HG03103 (cell line): ENCODE results near the gene ING2.
"Not testable (repeated sequence)": the region's sequence is repeated elsewhere in the genome, so short reads cannot be mapped to it uniquely, and the experiment has no call there.

Experiments
- ATAC-seq: cut with Tn5 transposase; IDR thresholded peaks from one replicate; pipeline ENCODE4 v1.9.1; 2021; ENCODE audit warnings: low read depth; ENCODE audit not compliant: unreplicated experiment

ING2 gene, protein sequence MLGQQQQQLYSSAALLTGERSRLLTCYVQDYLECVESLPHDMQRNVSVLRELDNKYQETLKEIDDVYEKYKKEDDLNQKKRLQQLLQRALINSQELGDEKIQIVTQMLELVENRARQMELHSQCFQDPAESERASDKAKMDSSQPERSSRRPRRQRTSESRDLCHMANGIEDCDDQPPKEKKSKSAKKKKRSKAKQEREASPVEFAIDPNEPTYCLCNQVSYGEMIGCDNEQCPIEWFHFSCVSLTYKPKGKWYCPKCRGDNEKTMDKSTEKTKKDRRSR

DNA sequence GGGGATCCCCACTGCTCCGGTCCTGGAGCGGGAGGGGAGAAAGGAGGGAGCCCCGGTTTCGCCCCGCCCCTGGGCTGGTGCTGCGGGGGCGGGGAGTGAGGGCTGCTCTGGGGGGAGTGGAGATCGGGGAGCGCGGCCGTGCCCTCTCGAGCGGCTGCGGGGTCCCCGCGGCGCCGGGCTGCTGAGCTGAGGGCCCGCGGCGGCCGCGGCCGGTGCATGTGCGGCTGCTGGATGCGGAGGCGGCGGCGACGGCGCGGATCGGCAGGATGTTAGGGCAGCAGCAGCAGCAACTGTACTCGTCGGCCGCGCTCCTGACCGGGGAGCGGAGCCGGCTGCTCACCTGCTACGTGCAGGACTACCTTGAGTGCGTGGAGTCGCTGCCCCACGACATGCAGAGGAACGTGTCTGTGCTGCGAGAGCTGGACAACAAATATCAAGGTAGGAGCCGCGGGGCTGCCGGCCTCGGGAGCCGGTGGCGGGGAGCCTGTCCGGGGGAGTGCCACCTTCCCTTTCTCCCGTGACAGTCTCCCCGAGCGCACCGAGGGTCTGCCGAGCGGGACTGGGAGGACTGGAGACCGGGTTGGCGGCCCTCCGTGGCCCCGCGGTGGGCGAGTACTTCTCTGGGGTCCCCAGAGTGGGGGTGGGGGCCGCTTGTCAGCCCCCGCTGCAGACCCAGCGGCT is at the start of gene ING2:
Gene ING2, plus strand, starts transcription at position 129 of the 681 bp plus-strand sequence. Its CDS starts 138 bp downstream, at position 267.
- peak; percentile 38 for ATAC-seq

GRCh38 chr4:183455431-183456195 is 49.2 kb upstream of the ING2 start:
- no peak for ATAC-seq

DNA sequence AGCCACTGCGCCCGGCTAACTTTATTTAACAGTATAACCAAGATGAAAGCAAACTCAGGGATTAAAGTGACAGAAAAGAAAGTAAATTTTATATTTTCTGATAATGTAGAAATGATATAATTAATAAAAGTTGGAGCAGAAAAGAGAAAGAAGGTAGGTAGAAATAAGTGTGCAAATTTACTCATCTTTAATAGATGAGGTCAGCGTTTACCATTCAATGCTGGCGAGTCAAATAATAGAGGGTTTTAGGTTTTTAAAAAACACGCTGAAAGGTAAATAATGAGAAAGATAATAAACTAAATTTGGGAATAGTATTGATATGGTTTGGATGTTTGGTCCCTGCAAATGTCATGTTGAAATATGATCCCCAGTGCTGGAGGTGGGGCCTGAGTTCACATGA is 46.9 kb upstream of the ING2 start:
- ATAC-seq: no peak

- ATAC-seq: not testable (repeated sequence)
These were observed 40.8 kb upstream of the ING2 start for GRCh38 chr4:183463903-183464619.

DNA sequence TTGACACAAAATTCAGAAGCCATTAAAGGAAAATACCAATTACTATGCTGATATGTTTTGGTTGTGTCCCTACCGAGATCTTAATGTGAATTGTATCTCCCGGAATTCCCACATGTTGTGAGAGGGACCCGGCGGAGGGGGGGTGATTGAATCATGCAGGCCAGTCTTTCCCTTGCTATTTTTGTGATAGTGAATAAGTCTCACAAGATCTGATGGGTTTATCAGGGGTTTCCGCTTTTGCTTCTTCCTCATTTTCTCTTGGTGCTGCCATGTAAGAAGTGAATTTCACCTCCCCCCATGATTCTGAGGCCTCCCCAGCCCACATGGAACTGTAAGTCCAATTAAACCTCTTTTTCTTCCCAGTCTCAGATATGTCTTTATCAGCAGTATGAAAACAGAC is 39.0 kb upstream of the ING2 start:
- ATAC-seq: not testable (repeated sequence)

DNA sequence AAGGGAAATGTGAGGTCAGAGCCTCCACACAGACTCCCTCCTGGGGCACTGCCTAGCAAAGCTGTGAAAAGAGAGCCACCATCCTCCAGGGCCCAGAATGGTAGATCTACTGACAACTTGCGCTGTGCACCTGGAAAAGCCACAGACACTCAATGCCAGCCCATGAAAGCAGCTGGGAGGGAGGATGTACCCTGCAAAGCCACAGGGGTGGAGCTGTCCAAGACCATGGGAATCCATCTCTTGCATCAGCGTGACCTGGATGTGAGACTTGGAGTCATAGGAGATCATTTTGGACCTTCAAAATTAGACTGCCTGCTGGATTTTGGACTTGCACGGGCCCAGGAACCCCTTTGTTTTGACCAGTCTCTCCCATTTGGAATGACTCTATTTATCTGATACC is 37.6 kb upstream of the ING2 start:
- ATAC-seq: no peak

- no peak for ATAC-seq
These were observed 36.4 kb upstream of the ING2 start for GRCh38 chr4:183468210-183469095.

- no peak for ATAC-seq
These were observed 35.6 kb upstream of the ING2 start for GRCh38 chr4:183469285-183469684.

- no peak for ATAC-seq
These were observed 34.9 kb upstream of the ING2 start for GRCh38 chr4:183469936-183470335.

DNA sequence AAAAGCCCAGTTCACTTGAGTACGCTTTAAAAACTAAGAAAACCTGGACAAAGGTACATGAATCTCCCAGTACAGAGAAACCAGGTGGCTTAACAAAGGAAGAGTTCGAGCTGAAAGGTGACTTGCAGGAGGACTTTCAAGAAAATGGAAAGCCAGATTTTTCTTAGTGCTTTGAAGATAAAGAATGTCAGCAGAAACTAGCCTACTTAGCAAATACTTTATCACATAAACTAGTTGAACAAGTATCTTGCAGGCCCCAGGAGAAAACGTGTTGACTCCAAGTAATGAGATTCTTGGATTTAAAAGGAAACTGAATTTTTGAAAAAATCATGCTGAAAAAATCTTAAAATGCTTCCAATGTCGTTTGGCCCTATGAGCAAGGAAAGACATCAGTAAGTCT is 34.0 kb upstream of the ING2 start:
- ATAC-seq: no peak

DNA sequence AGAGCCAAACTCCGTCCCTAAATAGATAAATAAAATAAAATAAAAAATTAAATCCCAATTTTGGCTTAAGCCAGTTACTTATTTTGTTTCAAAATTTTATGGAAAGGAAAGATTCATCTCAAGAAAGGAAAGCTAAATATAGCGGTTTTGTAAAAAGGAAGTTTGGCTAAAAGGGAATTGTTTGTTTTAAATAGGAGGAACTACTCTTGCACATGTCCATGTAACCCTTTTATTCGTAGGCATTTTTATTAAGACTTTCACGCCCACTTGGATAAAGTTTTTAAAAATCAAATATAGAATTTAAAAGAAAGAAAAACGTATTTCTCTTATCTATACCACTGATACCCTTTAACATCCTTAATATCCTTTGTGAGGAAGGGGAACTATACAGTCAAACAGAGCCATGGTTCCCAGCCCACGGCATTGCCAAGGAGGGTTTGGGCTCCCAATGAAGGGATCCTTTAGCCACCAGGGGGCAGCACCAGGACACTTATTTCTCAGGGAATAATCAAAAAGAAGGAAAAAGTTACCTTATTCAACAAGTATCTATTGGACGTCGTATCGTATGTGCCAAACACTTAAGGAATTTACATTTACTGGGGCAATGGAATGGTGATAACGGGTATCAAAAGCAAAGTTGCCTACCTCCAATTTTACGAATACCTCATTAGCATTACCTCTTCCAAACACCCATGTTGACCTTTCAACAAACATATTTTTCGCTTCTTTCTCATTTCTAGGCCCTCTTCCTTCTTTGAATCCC is 32.7 kb upstream of the ING2 start:
- no peak for ATAC-seq

DNA sequence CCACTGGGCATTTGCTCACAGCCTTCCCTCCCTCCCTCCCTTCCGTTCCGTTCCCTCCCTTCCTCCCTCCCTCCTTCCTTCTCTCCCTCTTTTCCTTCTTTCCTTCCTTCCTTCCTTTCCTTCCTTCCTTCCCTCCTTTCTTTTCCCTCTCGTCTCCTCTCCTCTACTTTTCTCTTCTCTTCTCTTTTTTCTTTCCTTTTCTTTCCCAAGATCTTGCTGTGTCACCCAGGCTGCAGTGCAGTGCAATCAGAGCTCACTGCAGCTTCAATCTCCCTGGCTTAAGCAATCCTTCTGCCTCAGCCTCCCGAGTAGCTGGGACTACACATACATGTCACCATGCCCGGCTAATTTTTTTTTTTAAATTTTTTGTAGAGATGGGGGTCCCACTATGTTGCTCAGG is 26.7 kb upstream of the ING2 start:
- ATAC-seq: no peak

- no peak for ATAC-seq
These were observed 25.9 kb upstream of the ING2 start for GRCh38 chr4:183478926-183479325.

DNA sequence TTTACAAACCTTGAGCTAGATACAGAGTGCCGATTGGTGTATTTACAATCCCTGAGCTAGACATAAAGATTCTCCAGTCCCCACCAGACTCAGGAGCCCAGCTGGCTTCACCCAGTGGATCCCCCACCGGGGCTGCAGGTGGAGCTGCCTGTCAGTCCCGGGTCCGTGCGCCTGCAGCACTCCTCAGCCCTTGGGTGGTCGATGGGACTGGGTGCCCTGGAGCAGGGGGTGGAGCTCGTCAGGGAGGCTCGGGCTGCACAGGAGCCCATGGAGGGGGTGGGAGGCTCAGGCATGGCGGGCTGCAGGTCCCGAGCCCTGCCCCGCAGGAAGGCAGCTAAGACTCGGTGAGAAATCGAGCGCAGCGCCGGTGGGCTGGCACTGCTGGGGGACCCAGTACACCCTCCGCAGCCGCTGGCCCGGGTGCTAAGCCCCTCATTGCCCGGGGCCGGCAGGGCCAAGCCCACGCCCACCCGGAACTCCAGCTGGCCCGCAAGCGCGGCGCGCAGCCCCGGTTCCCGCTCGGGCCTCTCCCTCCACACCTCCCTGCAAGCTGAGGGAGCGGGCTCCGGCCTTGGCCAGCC is 22.3 kb upstream of the ING2 start:
- ATAC-seq: not testable (repeated sequence)

- ATAC-seq: no peak
These were observed 20.9 kb upstream of the ING2 start for GRCh38 chr4:183483997-183484396.

DNA sequence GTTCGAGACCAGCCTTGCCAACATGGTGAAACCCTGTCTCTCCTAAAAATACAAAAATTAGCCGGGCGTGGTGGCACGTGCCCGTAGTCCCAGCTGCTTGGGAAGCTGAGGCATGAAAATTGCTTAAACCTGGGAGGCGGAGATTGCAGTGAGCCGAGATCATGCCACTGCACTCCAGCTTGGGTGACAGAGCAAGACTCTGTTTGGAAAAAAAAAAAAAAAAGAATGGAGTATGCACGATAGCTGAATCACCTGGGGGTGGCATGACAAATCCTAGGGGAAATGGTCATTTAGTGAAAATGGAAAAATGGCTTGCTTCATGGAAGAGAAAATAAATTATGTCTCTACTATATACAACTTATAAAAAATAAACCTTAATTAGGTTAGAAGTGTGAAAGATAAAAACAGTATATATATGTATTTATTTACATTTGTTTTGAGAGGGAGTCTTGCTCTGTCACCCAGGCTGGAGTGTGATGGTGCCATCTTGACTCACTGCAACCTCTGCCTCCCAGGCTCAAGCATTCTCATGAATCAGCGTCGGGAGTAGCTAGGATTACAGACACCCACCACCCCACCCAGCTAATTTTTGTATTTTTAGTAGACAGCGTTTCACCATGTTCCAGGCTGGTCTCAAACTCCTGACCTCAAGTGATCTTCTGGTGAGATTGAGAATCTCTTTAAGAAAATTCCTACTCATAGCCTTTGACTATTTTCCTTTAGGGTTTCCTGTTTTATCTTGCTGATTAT is 19.3 kb upstream of the ING2 start:
- ATAC-seq: no peak

GRCh38 chr4:183492791-183493222 is 12.1 kb upstream of the ING2 start:
- ATAC-seq: no peak

DNA sequence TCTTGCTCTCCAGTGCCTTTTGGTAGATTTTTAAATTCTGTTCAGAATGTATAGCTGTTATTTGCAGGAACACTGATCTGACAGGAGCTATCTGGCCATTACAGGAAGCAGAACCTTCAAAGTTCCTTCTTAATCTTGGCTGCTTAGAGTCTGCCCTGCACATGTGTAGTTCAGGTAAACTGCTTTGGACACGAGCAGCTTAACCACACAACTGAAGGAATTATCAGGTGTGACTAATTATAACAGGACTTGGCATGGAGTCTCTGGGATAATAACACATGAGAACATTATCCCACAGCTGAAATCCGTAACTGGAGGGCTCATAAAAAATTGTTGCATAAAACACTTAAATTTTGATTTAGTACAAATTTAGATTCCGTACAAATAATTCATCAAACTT is 11.6 kb upstream of the ING2 start:
- no peak for ATAC-seq
